Hematopoietic multipotent progenitor cell treated with erythropoietin and hydrocortisone succinate and interleukin-3 and kit ligand, for 17 days (in vitro differentiated cells): ENCODE measurements around the gene TAS1R3.

ENCODE experiments used
- DNase-seq: peaks from one replicate; pipeline ENCODE4 v3.0.0-alpha.2; 2015; ENCODE audit warnings: low spot score

Gene TAS1R3

GRCh38 chr1:1340185-1340584 is 9.1 kb downstream of the TAS1R3 start:
- no peak for DNase-seq

- no peak for DNase-seq
Observed at GRCh38 chr1:1340791-1341548, 9.9 kb downstream of the TAS1R3 start.

GRCh38 chr1:1341549-1342021 is 10.5 kb downstream of the TAS1R3 start:
- no peak for DNase-seq

GRCh38 chr1:1342061-1342562 is 11.0 kb downstream of the TAS1R3 start:
- DNase-seq, result no peak

GRCh38 chr1:1342584-1343115 is 11.6 kb downstream of the TAS1R3 start:
- DNase-seq, result no peak

- no peak for DNase-seq
Observed at GRCh38 chr1:1343811-1344421, 12.8 kb downstream of the TAS1R3 start.

GRCh38 chr1:1344655-1345361 is 13.7 kb downstream of the TAS1R3 start:
- peak; percentile 35 for DNase-seq

- no peak for DNase-seq
Observed at GRCh38 chr1:1345384-1345783, 14.3 kb downstream of the TAS1R3 start.

- no peak for DNase-seq
Observed at GRCh38 chr1:1345860-1346500, 14.9 kb downstream of the TAS1R3 start.

GRCh38 chr1:1346501-1346890 is 15.4 kb downstream of the TAS1R3 start:
- no peak for DNase-seq

- DNase-seq, result no peak
Observed at GRCh38 chr1:1347026-1347595, 16.0 kb downstream of the TAS1R3 start.

GRCh38 chr1:1347663-1348419 is 16.8 kb downstream of the TAS1R3 start:
- DNase-seq, result no peak

GRCh38 chr1:1348420-1349255 is 17.6 kb downstream of the TAS1R3 start:
- no peak for DNase-seq

GRCh38 chr1:1349256-1350012 is 18.4 kb downstream of the TAS1R3 start, which contains the start of gene DVL1:
TSS of gene DVL1 (minus strand) at chr1:1349418. CDS start at chr1:1349065, 353 bp downstream.
- peak; percentile 80 for DNase-seq

- no peak for DNase-seq
Observed at GRCh38 chr1:1351511-1352427, 20.7 kb downstream of the TAS1R3 start.

GRCh38 chr1:1352786-1353388 is 21.8 kb downstream of the TAS1R3 start:
- no peak for DNase-seq

GRCh38 chr1:1353389-1354151 is 22.5 kb downstream of the TAS1R3 start:
- no peak for DNase-seq
